Measurements from ENCODE around the gene CHD9. TPM values are rescaled to one million over a fixed set of nuclear protein-coding genes. Genes with fewer than 3 reads are reported as not detected.

CHD9 gene
- total RNA-seq, 4 donors from 2014 or later, result 46.8 to 85.5 (median 55.6) TPM

DNA sequence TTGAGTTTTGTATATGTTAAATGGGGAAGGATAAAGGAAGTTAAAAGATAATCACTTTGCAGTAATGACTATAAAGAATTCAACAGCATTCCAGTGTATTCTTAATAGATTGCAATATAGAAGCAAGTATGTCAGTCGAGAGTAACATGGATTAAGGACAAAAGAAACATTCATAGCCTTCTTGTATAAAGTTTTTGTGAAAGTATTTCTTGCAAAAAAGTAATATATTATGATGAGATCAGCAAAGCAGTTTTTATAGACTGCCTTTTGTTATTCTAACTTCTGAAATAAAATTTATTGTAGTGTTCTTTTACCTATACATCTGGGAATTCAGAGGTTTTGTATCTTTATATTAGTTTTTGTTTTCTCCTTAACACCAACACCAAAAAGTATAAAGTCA is 194.5 kb downstream of the CHD9 start:
- no peak for TF ChIP-seq EP300 (IDR thresholded peaks at IDR 0.05)
- no peak for TF ChIP-seq CTCF (IDR thresholded peaks at IDR 0.05)
- no peak for TF ChIP-seq POLR2A (IDR thresholded peaks at IDR 0.05)
- TF ChIP-seq POLR2AphosphoS5 (IDR thresholded peaks at IDR 0.05), result no peak
- no peak overlapping the region for H3K27ac ChIP-seq
- no peaks in the 10 kb centered on the region for H3K4me1 ChIP-seq
- no peaks in the 10 kb centered on the region for H3K27me3 ChIP-seq
- no peak overlapping the region for H3K4me3 ChIP-seq
- 9 to 21% methylated on average over 1 of the region's 1 CpG for WGBS, 2 donors (ENCODE audit: low coverage in 1 of 2)
- H3K36me3 ChIP-seq, result peaks cover 5 to 100% of the 10 kb centered on the region in 2 donors
- peaks cover 0 to 9% (median 0%) of the 10 kb centered on the region in 3 donors for H3K9me3 ChIP-seq
- no peak for ATAC-seq

GRCh38 chr16:53257001-53257400 is 202.2 kb downstream of the CHD9 start:
- no peaks in the 10 kb centered on the region for H3K27me3 ChIP-seq
- 50 to 67% methylated on average over 1 to 2 of the region's 2 CpGs for WGBS, 2 donors (ENCODE audit: low coverage in 1 of 2)
- ATAC-seq, result no peak
- H3K4me3 ChIP-seq, result no peak overlapping the region
- H3K4me1 ChIP-seq, result no peaks in the 10 kb centered on the region
- H3K27ac ChIP-seq, result no peak overlapping the region
- peaks cover 0 to 90% of the 10 kb centered on the region in 2 donors for H3K36me3 ChIP-seq
- TF ChIP-seq CTCF (IDR thresholded peaks at IDR 0.05) (no peak), EP300 (IDR thresholded peaks at IDR 0.05) (no peak), POLR2AphosphoS5 (IDR thresholded peaks at IDR 0.05) (no peak), POLR2A (IDR thresholded peaks at IDR 0.05) (no peak)
- H3K9me3 ChIP-seq, result peaks cover 0 to 8% (median 0%) of the 10 kb centered on the region in 3 donors

- Histone ChIP-seq H3K27me3 (no peaks in the 10 kb centered on the region), H3K4me3 (no peak overlapping the region), H3K9me3 (peaks cover 0 to 7% (median 0%) of the 10 kb centered on the region in 3 donors), H3K27ac (no peak overlapping the region), H3K4me1 (no peaks in the 10 kb centered on the region), H3K36me3 (peaks cover 0 to 89% of the 10 kb centered on the region in 2 donors)
- TF ChIP-seq POLR2A (IDR thresholded peaks at IDR 0.05), result no peak
- TF ChIP-seq CTCF (IDR thresholded peaks at IDR 0.05), result no peak
- TF ChIP-seq POLR2AphosphoS5 (IDR thresholded peaks at IDR 0.05), result no peak
- no peak for TF ChIP-seq EP300 (IDR thresholded peaks at IDR 0.05)
- WGBS, 2 donors (ENCODE audit: low coverage in 1 of 2), result 92 to 95% methylated on average over 3 of the region's 3 CpGs
- ATAC-seq, result no peak
Measured at GRCh38 chr16:53258809-53259208, 204.0 kb downstream of the CHD9 start.

DNA sequence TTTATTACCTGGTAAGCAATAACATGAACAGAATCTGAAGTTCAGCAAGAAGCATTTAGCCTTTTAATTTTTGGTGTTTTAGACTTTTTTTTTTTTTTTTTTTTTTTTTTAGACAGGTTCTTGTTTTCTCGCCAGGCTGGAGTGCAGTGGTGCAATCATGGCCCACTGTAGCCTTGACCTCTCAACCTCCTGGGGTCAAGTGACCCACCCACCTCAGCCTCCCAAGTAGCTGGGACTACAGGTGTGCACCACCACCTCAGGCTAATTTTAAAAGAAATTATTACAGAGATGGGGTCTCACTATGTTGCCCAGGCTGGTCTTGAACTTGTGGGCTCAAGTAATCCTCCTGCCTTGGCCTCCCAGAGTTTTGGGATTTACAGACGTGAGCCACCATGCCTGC is 206.5 kb downstream of the CHD9 start:
- H3K27ac ChIP-seq, result no peak overlapping the region
- no peaks in the 10 kb centered on the region for H3K4me1 ChIP-seq
- no peak for ATAC-seq
- TF ChIP-seq POLR2AphosphoS5 (IDR thresholded peaks at IDR 0.05) (no peak), POLR2A (IDR thresholded peaks at IDR 0.05) (no peak), CTCF (IDR thresholded peaks at IDR 0.05) (no peak), EP300 (IDR thresholded peaks at IDR 0.05) (no peak)
- H3K9me3 ChIP-seq, result peaks cover 0 to 7% (median 0%) of the 10 kb centered on the region in 3 donors
- peaks cover 2 to 73% of the 10 kb centered on the region in 2 donors for H3K36me3 ChIP-seq
- no peak overlapping the region for H3K4me3 ChIP-seq
- 71 to 95% methylated on average over 1 to 2 of the region's 2 CpGs for WGBS, 2 donors (ENCODE audit: low coverage in 1 of 2)
- no peaks in the 10 kb centered on the region for H3K27me3 ChIP-seq

- H3K4me1 ChIP-seq, result no peaks in the 10 kb centered on the region
- no peak for ATAC-seq
- no peak overlapping the region for H3K4me3 ChIP-seq
- TF ChIP-seq CTCF (IDR thresholded peaks at IDR 0.05) (no peak), POLR2AphosphoS5 (IDR thresholded peaks at IDR 0.05) (no peak), EP300 (IDR thresholded peaks at IDR 0.05) (no peak), POLR2A (IDR thresholded peaks at IDR 0.05) (no peak)
- H3K27me3 ChIP-seq, result no peaks in the 10 kb centered on the region
- no peak overlapping the region for H3K27ac ChIP-seq
- WGBS, 2 donors (ENCODE audit: low coverage in 1 of 2), result 95 to 98% methylated on average over 2 of the region's 2 CpGs
- peaks cover 3 to 70% of the 10 kb centered on the region in 2 donors for H3K36me3 ChIP-seq
- peaks cover 0 to 7% (median 0%) of the 10 kb centered on the region in 3 donors for H3K9me3 ChIP-seq
Measured at GRCh38 chr16:53262645-53263044, 207.9 kb downstream of the CHD9 start.
